ENCODE measurements around the gene DSC2. TPM values are rescaled to one million over a fixed set of nuclear protein-coding genes. Genes with fewer than 3 reads are reported as not detected.

The DSC2 gene
- polyA plus RNA-seq, 1 donor from 2014 or later, result 16.3 TPM

- no peak overlapping the region for H3K4me2 ChIP-seq (ENCODE audit: low read length)
These were observed 61.4 kb downstream of the DSC2 start for GRCh38 chr18:31040686-31041270.

GRCh38 chr18:31039426-31039825 lies 62.8 kb downstream of the DSC2 start:
- Histone ChIP-seq H3K27ac (ENCODE audit: low read length) (no peak overlapping the region), H3K27me3 (ENCODE audit: insufficient read depth, low read depth, low read length) (peaks cover 65% of the 10 kb centered on the region)
- TF ChIP-seq TAF1 (IDR thresholded peaks at IDR 0.05; ENCODE audit: low read depth) (no peak), EP300 (conservative IDR thresholded peaks at IDR 0.05; ENCODE audit: poor library complexity, severe bottlenecking) (no peak), REST (IDR thresholded peaks at IDR 0.05; ENCODE audit: borderline replicate concordance) (no peak), CTCF (IDR thresholded peaks at IDR 0.05; ENCODE audit: poor library complexity, severe bottlenecking) (no peak), MXI1 (conservative IDR thresholded peaks at IDR 0.05; ENCODE audit: poor library complexity, severe bottlenecking) (no peak), POLR2AphosphoS5 (IDR thresholded peaks at IDR 0.05) (no peak), RAD21 (conservative IDR thresholded peaks at IDR 0.05) (no peak), EZH2 (IDR thresholded peaks at IDR 0.05; ENCODE audit: borderline replicate concordance, insufficient read depth, low read length, poor library complexity, severe bottlenecking) (no peak)

More at GRCh38 chr18:31040686-31041270, 61.4 kb downstream of the DSC2 start:
- Histone ChIP-seq H3K27me3 (ENCODE audit: insufficient read depth, low read depth, low read length) (peaks cover 71% of the 10 kb centered on the region), H2AFZ (ENCODE audit: low read depth, low read length) (no peak overlapping the region), H3K27ac (ENCODE audit: low read length) (no peak overlapping the region), H3K36me3 (ENCODE audit: insufficient read depth, low read length) (no peaks in the 10 kb centered on the region), H3K4me3 (ENCODE audit: low read length) (peak overlapping the region; percentile 62), H3F3A (ENCODE audit: insufficient read depth, low read length, poor library complexity, severe bottlenecking) (no peaks in the 10 kb centered on the region), H3K9me2 (ENCODE audit: insufficient read depth, low read length) (no peaks in the 10 kb centered on the region), H3K9me3 (ENCODE audit: low read length) (peaks cover 6% of the 10 kb centered on the region), H4K20me1 (ENCODE audit: insufficient read depth) (no peaks in the 10 kb centered on the region), H3K79me2 (replicated peaks; ENCODE audit: insufficient read depth, low read length) (no peaks in the 10 kb centered on the region), H3K9ac (ENCODE audit: low read length) (no peak overlapping the region)
- TF ChIP-seq REST (IDR thresholded peaks at IDR 0.05; ENCODE audit: borderline replicate concordance) (no peak), CTCF (IDR thresholded peaks at IDR 0.05; ENCODE audit: poor library complexity, severe bottlenecking) (no peak), POLR2AphosphoS5 (IDR thresholded peaks at IDR 0.05) (peak; percentile 66)

More at GRCh38 chr18:31039426-31039825, 62.8 kb downstream of the DSC2 start:
- H2AFZ ChIP-seq (ENCODE audit: low read depth, low read length), result no peak overlapping the region
- no peaks in the 10 kb centered on the region for H3K9me2 ChIP-seq (ENCODE audit: insufficient read depth, low read length)
- H3K9me3 ChIP-seq (ENCODE audit: low read length), result peaks cover 6% of the 10 kb centered on the region
- H3K4me3 ChIP-seq (ENCODE audit: low read length), result no peak overlapping the region
- H3F3A ChIP-seq (ENCODE audit: insufficient read depth, low read length, poor library complexity, severe bottlenecking), result no peaks in the 10 kb centered on the region
- H3K79me2 ChIP-seq (replicated peaks; ENCODE audit: insufficient read depth, low read length), result no peaks in the 10 kb centered on the region
- H3K9ac ChIP-seq (ENCODE audit: low read length), result no peak overlapping the region
- no peaks in the 10 kb centered on the region for H4K20me1 ChIP-seq (ENCODE audit: insufficient read depth)
- no peaks in the 10 kb centered on the region for H3K36me3 ChIP-seq (ENCODE audit: insufficient read depth, low read length)
- H3K4me2 ChIP-seq (ENCODE audit: low read length), result no peak overlapping the region

Measured in neural cell (in vitro differentiated cells).